NT2/D1 (cell line): ENCODE data around the gene FCRL6.

Experiments
- DNase-seq: peaks from one replicate; pipeline ENCODE4 v3.0.0-alpha.2; 2011; ENCODE audit warnings: low read depth, low spot score
- H3K27me3 ChIP-seq: 2 replicates; pipeline ENCODE4 v1.6.0; 2011; ENCODE audit warnings: mild to moderate bottlenecking; ENCODE audit not compliant: insufficient read length, insufficient read depth
- H3K36me3 ChIP-seq: 2 replicates; pipeline ENCODE4 v1.6.1; 2011; ENCODE audit warnings: mild to moderate bottlenecking, low read length, mixed read lengths; ENCODE audit not compliant: insufficient read depth, insufficient read length
- H3K4me1 ChIP-seq: 2 replicates; pipeline ENCODE4 v1.5.1; 2011; ENCODE audit not compliant: insufficient read depth, insufficient read length
- H3K4me3 ChIP-seq: 2 replicates; pipeline ENCODE4 v1.5.1; 2011; ENCODE audit warnings: low read depth; ENCODE audit not compliant: insufficient read length
- H3K9ac ChIP-seq: 2 replicates; pipeline ENCODE4 v1.6.0; 2011; ENCODE audit warnings: low read depth; ENCODE audit not compliant: insufficient read length
- H3K9me3 ChIP-seq: 2 replicates; pipeline ENCODE4 v1.5.1; 2011; ENCODE audit warnings: mild to moderate bottlenecking, low read length; ENCODE audit not compliant: insufficient read depth
- SUZ12 ChIP-seq: IDR thresholded peaks from 2 replicates; pipeline ENCODE4 v1.6.1; 2011; ENCODE audit not compliant: insufficient read length, insufficient read depth; ENCODE audit errors: extremely low read depth
- YY1 ChIP-seq: IDR thresholded peaks from 2 replicates; pipeline ENCODE4 v1.6.1; 2011; ENCODE audit not compliant: insufficient read length, insufficient read depth
- ZNF274 ChIP-seq: IDR thresholded peaks from 2 replicates; pipeline ENCODE4 v1.6.1; 2011; ENCODE audit warnings: mild to moderate bottlenecking, low read depth, low read length

The FCRL6 gene

GRCh38 chr1:159856576-159856975, 54.4 kb downstream of the FCRL6 start:
- Histone ChIP-seq H3K9me3 (no peaks in the 10 kb centered on the region), H3K4me3 (no peak overlapping the region), H3K36me3 (peaks cover 8% of the 10 kb centered on the region), H3K9ac (no peak overlapping the region), H3K4me1 (no peaks in the 10 kb centered on the region), H3K27me3 (peaks cover 37% of the 10 kb centered on the region)
- TF ChIP-seq SUZ12 (no peak), YY1 (no peak)
- DNase-seq, result no peak

GRCh38 chr1:159857889-159858288, 55.7 kb downstream of the FCRL6 start:
- H3K4me1 ChIP-seq, result peaks cover 3% of the 10 kb centered on the region
- TF ChIP-seq YY1, result no peak
- H3K9me3 ChIP-seq, result no peaks in the 10 kb centered on the region
- H3K4me3 ChIP-seq, result no peak overlapping the region
- no peak for DNase-seq
- no peak overlapping the region for H3K9ac ChIP-seq
- peaks cover 37% of the 10 kb centered on the region for H3K27me3 ChIP-seq
- H3K36me3 ChIP-seq, result peaks cover 8% of the 10 kb centered on the region

GRCh38 chr1:159859767-159860322, 57.7 kb downstream of the FCRL6 start:
- TF ChIP-seq YY1 (no peak), SUZ12 (no peak)
- H3K27me3 ChIP-seq, result peaks cover 22% of the 10 kb centered on the region
- H3K4me1 ChIP-seq, result peaks cover 3% of the 10 kb centered on the region
- peaks cover 8% of the 10 kb centered on the region for H3K36me3 ChIP-seq
- no peak for DNase-seq
- H3K9me3 ChIP-seq, result no peaks in the 10 kb centered on the region
- H3K4me3 ChIP-seq, result no peak overlapping the region
- no peak overlapping the region for H3K9ac ChIP-seq

GRCh38 chr1:159860456-159860855, 58.3 kb downstream of the FCRL6 start:
- Histone ChIP-seq H3K9me3 (no peaks in the 10 kb centered on the region), H3K4me3 (no peak overlapping the region), H3K4me1 (peaks cover 3% of the 10 kb centered on the region), H3K36me3 (peaks cover 8% of the 10 kb centered on the region), H3K9ac (no peak overlapping the region), H3K27me3 (peaks cover 16% of the 10 kb centered on the region)
- no peak for DNase-seq
- TF ChIP-seq YY1, result no peak
- TF ChIP-seq ZNF274, result no peak
- TF ChIP-seq SUZ12, result no peak

GRCh38 chr1:159861218-159861617, 59.1 kb downstream of the FCRL6 start:
- Histone ChIP-seq H3K4me1 (peaks cover 3% of the 10 kb centered on the region), H3K4me3 (no peak overlapping the region), H3K27me3 (peaks cover 8% of the 10 kb centered on the region), H3K9me3 (no peaks in the 10 kb centered on the region), H3K9ac (no peak overlapping the region), H3K36me3 (peaks cover 8% of the 10 kb centered on the region)
- no peak for DNase-seq
- TF ChIP-seq YY1 (no peak), SUZ12 (no peak), ZNF274 (no peak)

GRCh38 chr1:159862031-159862430, 59.9 kb downstream of the FCRL6 start:
- no peak for TF ChIP-seq SUZ12
- no peak for TF ChIP-seq ZNF274
- no peak for TF ChIP-seq YY1
- H3K4me3 ChIP-seq, result no peak overlapping the region

GRCh38 chr1:159862557-159862956, 60.4 kb downstream of the FCRL6 start, which contains the start of gene VSIG8:
VSIG8 (minus strand) TSS chr1:159862657; CDS start chr1:159862521, 136 bp downstream.
- Histone ChIP-seq H3K4me3 (no peak within 1 kb of the TSS), H3K36me3 (peaks cover 3% of the 10 kb centered on the region), H3K27me3 (no peaks in the 10 kb centered on the region), H3K9me3 (no peaks in the 10 kb centered on the region), H3K4me1 (peaks cover 3% of the 10 kb centered on the region), H3K9ac (no peak within 1 kb of the TSS)
- DNase-seq, result no peak
- TF ChIP-seq ZNF274 (no peak), SUZ12 (no peak), YY1 (no peak)

More at GRCh38 chr1:159862031-159862430, 59.9 kb downstream of the FCRL6 start:
- Histone ChIP-seq H3K4me1 (peaks cover 3% of the 10 kb centered on the region), H3K9me3 (no peaks in the 10 kb centered on the region), H3K36me3 (peaks cover 3% of the 10 kb centered on the region), H3K27me3 (peaks cover 1% of the 10 kb centered on the region), H3K9ac (no peak overlapping the region)
- no peak for DNase-seq

- Histone ChIP-seq H3K4me1 (peaks cover 10% of the 10 kb centered on the region), H3K9me3 (no peaks in the 10 kb centered on the region), H3K9ac (no peak overlapping the region), H3K36me3 (no peaks in the 10 kb centered on the region), H3K27me3 (no peaks in the 10 kb centered on the region), H3K4me3 (no peak overlapping the region)
- TF ChIP-seq SUZ12 (no peak), ZNF274 (no peak), YY1 (no peak)
- no peak for DNase-seq
Observed at GRCh38 chr1:159864262-159864661, 62.1 kb downstream of the FCRL6 start.
